Thyroid gland (tissue), 4 donors: ENCODE data around the gene JPH4.

ENCODE experiments used
- POLR2A ChIP-seq, 2 donors: fragments of 450-650 bp; IDR thresholded peaks; one replicate each; pipeline ENCODE4 v1.6.1; 2017; ENCODE audit warnings: antibody characterized with exemption in 2 of 2, mild to moderate bottlenecking in 2 of 2, moderate library complexity in 1 of 2
- TF ChIP-seq, protein P1 (sequence below), 6 experiments: fragments of 200-600 bp in 3 of 6; fragments of 450-650 bp in 3 of 6; sonication (generic) in 3 of 6; IDR thresholded peaks; one replicate each; pipeline ENCODE4 v1.5.1; 2016 to 2019; ENCODE audit warnings: antibody characterized with exemption in 6 of 6, mild to moderate bottlenecking in 2 of 6, inconsistent platforms in 1 of 6, moderate library complexity in 1 of 6

DNA sequence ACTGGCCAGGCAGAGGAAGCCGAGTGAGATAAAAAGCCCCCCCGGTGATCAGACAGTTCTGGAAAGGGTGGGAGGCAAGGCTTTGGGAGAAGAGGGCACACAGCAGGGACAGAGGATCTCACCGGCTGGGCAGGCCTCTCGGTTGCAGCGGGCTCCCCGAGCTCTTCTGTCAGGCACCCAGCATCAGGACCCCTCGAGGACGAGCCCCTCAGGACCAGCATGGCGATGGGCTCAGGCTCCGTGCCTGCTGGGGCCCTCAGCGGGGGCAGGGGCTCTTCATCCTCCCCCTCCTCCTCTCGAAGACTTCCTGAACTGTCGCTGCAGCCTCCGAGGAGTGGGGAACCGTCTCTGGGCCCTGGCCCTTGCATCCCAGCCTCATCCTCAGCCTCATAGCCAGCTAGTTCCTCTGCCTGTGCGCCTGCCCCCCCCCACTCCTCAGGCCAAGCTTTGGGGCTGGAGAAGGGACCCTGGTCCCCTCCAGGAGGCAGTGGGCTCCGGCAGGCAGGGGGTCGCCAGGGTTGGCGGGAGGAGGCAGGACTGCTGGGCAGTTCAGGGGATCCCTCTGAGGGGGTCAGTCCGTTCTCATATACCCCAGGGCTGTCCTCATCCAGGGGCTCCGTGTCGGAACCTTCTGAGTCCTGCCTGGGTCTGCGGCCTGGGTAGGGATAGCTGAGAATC is 7.6 kb downstream of the JPH4 start:
- TF ChIP-seq, protein P1, sequence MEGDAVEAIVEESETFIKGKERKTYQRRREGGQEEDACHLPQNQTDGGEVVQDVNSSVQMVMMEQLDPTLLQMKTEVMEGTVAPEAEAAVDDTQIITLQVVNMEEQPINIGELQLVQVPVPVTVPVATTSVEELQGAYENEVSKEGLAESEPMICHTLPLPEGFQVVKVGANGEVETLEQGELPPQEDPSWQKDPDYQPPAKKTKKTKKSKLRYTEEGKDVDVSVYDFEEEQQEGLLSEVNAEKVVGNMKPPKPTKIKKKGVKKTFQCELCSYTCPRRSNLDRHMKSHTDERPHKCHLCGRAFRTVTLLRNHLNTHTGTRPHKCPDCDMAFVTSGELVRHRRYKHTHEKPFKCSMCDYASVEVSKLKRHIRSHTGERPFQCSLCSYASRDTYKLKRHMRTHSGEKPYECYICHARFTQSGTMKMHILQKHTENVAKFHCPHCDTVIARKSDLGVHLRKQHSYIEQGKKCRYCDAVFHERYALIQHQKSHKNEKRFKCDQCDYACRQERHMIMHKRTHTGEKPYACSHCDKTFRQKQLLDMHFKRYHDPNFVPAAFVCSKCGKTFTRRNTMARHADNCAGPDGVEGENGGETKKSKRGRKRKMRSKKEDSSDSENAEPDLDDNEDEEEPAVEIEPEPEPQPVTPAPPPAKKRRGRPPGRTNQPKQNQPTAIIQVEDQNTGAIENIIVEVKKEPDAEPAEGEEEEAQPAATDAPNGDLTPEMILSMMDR (IDR thresholded peaks at IDR 0.05) = no peak
- no peak for TF ChIP-seq POLR2A (IDR thresholded peaks at IDR 0.05)
